HG03064 (cell line): ENCODE data around the gene TATDN2.
"Not testable (repeated sequence)": the region's sequence is repeated elsewhere in the genome, so short reads cannot be mapped to it uniquely, and the experiment has no call there.

Source experiments
- ATAC-seq: cut with Tn5 transposase; IDR thresholded peaks from one replicate; pipeline ENCODE4 v1.9.1; 2021; ENCODE audit warnings: low read depth; ENCODE audit not compliant: unreplicated experiment

TATDN2 gene

GRCh38 chr3:10266936-10267335, 18.7 kb downstream of the TATDN2 start:
- ATAC-seq = not testable (repeated sequence)

DNA sequence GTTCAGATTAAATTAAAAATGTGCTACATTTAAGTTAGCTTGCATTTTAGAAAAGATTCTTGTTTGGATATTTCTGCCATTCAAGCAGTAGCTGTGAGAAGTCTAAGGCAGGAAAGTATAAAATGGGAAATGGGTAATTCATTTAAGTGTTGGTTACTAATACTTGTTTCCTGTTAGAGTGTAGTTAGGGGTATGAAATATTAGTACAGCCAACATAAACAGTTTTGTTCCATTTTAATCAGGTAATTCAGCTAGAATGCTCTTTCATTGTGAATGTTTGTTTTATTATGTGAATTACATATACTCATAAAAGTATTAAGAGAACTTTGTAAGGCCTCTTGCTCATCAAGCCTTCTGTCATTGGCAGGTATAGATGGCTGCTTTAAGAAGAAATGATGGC, 19.9 kb downstream of the TATDN2 start:
- no peak for ATAC-seq

DNA sequence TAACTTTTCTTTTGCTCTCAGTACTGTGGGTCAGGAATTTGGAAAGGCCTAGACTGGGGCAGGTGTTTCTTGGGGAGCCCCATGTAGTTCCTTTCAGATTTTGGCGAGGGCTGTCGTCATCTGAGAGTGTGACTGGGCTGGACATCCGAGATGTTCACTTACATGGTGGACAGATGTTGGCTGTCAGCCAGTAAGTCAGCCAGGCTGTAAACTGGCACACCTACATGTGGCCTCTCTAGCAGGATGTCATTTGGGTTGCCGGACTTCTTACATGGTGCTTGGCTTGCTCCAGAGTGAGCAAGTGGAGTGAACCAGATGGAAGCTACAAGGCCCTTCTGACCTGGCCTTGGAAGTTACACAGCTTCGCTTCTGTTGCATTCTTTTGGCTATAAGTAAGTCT, 20.7 kb downstream of the TATDN2 start:
- ATAC-seq = no peak

DNA sequence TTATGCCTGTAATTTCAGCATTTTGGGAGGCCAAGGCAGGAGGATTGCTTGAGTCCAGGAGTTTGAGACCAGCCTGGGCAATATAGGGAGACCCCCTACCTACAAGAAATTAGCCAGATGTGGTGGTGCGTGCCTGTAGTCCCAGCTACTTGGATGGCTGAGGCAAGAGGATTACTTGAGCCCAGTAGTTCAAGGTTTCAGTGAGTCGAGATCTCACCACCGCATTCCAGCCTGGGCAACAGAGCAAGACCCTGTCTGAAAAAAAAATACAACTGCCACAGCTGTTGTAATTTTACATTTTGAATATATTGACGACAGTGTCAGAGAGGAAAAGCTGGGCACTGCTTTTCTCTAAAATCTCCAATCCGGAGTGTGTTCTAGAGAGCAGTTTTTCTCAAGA, 21.2 kb downstream of the TATDN2 start:
- ATAC-seq = no peak

GRCh38 chr3:10272476-10272875, 24.2 kb downstream of the TATDN2 start:
- ATAC-seq = not testable (repeated sequence)

DNA sequence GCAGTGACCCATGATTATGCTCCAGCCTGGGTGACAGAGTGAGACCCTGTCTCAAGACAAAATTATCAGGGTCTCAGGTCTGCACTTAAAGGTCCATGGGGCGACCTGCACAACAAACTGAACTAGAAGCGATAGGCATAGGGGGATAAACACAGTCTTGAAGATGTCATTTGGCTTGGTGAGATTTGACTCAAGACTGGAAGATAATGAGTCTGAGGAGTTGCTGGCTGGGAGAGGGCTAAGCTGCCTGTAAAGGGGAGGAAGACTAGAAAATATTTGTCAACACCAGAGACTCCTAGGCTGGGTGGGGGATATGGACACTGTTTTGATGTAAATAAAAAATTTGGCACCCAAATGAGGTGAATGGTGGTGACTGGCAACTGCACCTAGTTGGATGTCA, 24.7 kb downstream of the TATDN2 start:
- no peak for ATAC-seq

DNA sequence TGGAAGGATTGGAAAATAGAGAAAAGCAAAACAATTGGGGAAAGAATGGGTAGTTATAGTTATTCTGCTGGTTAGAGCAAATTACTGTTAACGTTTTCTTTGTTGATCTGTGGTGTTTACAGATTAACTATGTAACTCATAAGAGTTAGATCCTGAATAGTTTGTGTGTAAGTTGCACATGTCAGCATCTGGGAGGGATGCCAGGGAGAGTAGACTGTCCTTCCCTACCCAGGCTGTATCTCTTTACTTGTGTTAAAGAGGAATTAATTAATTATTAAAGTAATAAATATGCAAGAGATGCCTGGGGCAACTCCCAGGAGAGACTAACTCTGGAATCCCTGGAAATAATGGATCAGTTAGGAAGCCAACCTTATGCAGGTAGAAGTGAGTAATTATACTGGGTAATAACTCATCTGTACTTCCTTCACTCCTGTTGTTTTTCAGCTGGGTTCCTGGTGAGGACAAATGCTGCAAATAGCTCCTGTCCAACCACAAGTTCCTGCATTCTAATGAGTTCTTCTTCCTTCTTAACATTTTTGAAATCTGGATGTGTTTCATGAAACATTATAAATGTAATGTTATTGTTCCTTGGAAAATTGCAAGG, 25.5 kb downstream of the TATDN2 start:
- ATAC-seq = no peak

- ATAC-seq = no peak
These were observed 26.3 kb downstream of the TATDN2 start for GRCh38 chr3:10274601-10275000.

DNA sequence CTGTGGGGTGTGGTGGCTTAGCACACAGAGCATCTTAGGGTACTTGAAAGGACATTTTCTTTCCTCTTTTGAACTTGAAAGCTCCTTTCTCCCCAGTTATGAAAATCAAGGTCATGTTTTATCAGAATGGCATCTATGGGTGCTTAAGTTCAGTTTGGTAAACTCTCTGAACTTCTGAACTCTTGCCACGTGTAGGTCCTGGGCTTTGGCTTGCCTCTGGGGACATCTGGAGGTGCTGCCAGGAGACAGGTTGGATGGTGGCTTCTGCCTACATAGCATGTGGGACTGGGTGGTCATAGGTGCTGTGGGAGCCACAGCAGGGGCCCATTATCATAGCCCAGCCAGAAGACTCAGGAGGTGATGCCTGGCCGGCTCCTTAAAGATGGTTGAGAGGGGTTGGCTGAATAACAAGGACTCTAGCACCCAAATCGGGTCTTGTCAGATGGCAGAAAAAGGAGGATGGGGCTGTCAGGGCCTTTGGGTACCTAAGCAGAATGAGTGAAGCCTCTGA, 28.9 kb downstream of the TATDN2 start:
- no peak for ATAC-seq

DNA sequence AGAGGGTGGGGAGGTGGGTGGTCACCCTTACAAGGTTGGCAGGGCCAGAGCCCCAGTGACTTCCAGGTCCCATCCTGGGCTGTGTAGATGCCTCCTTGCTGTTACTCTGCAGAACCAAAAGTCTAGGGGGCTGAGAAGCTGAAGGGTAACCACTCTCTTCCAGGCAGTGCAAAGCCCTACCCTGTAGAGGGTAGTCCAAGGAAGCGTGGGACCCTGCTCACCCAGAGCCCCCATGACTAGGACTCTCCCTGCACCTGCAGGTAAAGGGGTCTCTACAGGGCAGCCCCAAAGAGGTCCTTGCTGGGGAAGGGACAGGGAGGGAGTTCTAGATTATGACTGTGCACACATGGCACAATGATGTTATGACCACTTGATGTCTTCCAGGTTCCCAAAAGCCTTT, 30.2 kb downstream of the TATDN2 start:
- ATAC-seq = no peak

- ATAC-seq = no peak
These were observed 31.3 kb downstream of the TATDN2 start for GRCh38 chr3:10279384-10280176.

DNA sequence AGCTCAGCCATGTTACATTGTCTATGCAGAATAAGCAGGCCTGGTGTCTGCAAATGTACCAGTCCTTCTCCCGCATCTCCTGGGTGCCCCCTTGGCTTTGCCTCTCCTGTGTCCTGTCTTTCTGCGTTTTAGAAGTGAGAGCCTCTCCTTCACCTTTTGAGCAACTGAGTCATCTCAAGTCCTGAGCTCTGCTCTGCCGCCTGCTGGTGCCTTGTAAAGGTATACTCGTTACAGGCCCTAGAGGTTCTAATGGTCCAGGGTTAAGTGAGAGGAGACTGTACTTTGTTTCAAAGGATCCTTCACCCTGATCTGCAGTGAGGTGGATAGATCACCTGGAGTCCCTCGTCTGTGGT, 31.9 kb downstream of the TATDN2 start:
- no peak for ATAC-seq

DNA sequence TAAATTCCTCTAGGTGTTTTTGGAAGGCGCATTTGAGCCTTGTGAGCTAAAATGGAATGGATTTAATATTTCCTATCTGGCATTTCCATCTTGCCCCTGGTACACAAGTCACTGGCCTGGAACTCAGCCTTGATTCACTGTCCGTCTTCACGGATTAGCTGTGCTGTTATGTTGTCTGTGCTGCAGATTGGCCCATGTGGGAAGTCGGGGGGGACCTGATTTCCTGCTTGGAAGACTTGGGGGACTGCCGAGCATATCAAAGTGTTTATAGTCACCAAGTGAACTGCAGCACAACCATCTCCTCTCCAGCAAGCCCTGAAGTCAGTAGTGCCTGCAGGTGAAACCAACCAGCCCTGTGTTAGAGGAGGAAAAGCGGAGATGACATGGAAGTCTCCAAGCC, 32.3 kb downstream of the TATDN2 start:
- ATAC-seq = no peak

DNA sequence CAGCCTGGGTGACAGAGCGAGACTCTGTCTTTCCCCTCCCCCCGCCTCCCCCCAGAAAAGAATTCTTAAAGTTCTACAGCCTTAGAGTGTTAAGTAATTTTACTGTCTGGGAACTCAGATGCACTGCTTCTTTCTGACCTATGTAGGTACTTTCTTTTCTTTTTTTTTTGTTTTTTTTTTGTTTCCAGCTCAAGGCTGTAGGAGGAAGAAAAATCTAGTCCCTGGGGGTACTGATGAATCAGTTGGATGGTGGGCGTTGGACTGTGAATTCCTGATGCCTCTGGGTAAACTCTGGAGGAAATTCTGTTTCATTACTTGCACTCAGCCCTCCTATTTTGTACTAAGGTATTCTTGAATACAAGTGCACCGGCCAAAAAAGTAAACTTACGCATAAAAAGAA, 33.7 kb downstream of the TATDN2 start:
- no peak for ATAC-seq

DNA sequence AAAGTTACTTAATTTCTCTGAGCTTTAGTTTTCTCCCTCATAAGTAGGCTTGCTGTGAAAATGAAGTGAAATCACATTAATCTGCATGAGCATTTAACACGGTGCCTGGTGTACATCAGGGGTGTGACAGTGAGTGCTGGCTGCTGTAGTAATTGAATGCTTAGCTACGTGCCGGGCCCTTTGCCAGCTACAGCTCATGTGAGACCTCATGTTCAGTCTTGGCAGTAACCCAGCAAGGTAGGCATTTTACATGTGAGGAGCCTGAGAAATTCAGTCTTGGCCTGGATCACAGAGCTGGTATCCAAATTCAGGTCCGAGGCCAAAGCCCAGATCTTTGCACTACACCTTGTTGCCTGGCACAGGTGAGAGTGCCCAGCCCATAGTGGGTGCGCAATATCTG, 35.4 kb downstream of the TATDN2 start:
- ATAC-seq = no peak

GRCh38 chr3:10284496-10284895, 36.2 kb downstream of the TATDN2 start:
- ATAC-seq = no peak

GRCh38 chr3:10285272-10286132, 37.2 kb downstream of the TATDN2 start:
- no peak for ATAC-seq

- no peak for ATAC-seq
These were observed 37.9 kb downstream of the TATDN2 start for GRCh38 chr3:10286133-10286524.

- ATAC-seq = no peak
These were observed 38.5 kb downstream of the TATDN2 start for GRCh38 chr3:10286596-10287295.

DNA sequence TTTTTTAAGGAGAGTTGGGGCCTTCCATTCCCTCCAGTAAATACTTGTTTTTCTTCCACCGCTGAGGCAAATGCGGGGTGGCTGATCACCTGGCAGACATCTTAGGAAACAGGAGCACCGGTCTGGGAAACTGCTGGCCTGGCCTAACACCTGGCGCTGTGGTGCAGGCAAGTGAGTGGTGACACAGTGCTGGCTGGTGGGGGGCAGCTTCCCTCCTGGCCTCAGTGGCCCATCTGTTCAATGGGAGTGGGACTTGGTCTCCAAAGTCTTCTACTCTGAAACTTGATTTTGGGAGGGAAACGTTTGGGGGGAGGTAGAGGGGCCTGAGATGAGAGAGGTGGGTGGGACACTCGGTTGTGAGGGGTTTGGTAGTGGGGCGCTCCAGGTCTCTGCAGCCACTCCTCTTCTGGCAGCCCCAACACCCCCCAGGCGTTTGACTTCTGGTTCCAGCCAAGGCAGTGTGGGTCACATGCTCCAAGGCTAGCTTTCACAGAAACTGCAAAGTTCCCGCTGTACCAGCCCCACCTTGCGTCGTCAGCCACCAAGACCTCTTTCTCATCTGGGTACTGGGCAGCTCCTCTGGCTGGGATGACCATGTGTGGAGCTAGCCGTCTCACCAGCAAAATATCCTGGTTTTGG, 39.8 kb downstream of the TATDN2 start:
- ATAC-seq = no peak
